ENCODE data around the gene CEP76.

The CEP76 gene

DNA sequence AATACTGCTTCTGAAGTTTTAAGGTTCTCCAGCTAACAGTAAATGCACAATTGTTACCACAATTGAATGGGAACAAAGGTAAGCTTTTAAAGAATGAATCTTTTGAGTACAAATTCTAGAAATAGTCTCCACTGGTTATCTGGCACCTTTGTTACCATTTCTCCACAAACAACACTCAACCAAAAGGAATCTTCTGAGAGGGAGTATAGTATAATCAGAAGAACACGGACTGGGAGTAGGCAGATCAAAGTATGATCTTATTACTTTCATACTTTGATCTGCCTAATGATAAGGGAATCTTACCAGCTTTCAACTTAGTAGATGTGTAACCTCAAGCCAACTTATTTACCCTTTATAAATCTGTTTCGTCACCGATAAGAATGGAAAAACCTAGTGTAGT is 1.4 kb downstream of the CEP76 start:
- no peak for DNase-seq
- in situ Hi-C loops (cut with HindIII; ENCODE audit: low pct_ligation_motif_present, low sequenced_read_pairs): no loop called here
- H3K27me3 ChIP-seq (replicated peaks): no peaks in the 10 kb centered on the region
- no peaks in the 10 kb centered on the region for H3K36me3 ChIP-seq (replicated peaks)
- TF ChIP-seq, protein P1, sequence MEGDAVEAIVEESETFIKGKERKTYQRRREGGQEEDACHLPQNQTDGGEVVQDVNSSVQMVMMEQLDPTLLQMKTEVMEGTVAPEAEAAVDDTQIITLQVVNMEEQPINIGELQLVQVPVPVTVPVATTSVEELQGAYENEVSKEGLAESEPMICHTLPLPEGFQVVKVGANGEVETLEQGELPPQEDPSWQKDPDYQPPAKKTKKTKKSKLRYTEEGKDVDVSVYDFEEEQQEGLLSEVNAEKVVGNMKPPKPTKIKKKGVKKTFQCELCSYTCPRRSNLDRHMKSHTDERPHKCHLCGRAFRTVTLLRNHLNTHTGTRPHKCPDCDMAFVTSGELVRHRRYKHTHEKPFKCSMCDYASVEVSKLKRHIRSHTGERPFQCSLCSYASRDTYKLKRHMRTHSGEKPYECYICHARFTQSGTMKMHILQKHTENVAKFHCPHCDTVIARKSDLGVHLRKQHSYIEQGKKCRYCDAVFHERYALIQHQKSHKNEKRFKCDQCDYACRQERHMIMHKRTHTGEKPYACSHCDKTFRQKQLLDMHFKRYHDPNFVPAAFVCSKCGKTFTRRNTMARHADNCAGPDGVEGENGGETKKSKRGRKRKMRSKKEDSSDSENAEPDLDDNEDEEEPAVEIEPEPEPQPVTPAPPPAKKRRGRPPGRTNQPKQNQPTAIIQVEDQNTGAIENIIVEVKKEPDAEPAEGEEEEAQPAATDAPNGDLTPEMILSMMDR (IDR thresholded peaks at IDR 0.05; ENCODE audit: low read depth, low read length, missing control alignments): no peak
- peak overlapping the region; percentile 94 for H3K4me3 ChIP-seq (ENCODE audit: low read depth, low read length)
- no peak overlapping the region for H3K27ac ChIP-seq

- H3K36me3 ChIP-seq (replicated peaks): no peaks in the 10 kb centered on the region
- H3K27ac ChIP-seq: no peak overlapping the region
- H3K4me3 ChIP-seq (ENCODE audit: low read depth, low read length): no peak overlapping the region
- TF ChIP-seq, protein P1 (IDR thresholded peaks at IDR 0.05; ENCODE audit: low read depth, low read length, missing control alignments): no peak
- no peaks in the 10 kb centered on the region for H3K27me3 ChIP-seq (replicated peaks)
- no peak for DNase-seq
- in situ Hi-C loops (cut with HindIII; ENCODE audit: low pct_ligation_motif_present, low sequenced_read_pairs): no loop called here
Observed at GRCh38 chr18:12699747-12700146, 2.8 kb downstream of the CEP76 start.

DNA sequence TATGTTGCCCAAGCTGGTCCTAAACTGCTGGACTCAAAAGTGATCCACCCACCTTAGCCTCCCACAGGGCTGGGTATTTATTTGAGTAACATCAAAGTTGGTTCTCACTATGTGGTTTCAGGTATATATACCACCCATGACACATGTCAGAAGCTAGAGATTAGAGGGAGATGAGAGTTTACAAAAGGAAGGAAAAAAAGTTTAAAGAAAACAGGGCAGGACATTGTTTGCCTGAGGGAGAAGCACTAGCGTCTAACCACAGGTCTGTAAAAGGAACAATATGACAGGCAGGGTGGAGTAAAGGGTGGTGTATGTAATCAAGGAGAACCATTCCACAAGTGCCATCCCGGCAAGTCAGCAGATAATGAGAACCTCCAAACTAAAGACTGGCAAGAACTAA is 8.5 kb downstream of the CEP76 start:
- Histone ChIP-seq H3K27me3 (replicated peaks) (no peaks in the 10 kb centered on the region), H3K4me3 (ENCODE audit: low read depth, low read length) (no peak overlapping the region), H3K27ac (no peak overlapping the region), H3K36me3 (replicated peaks) (no peaks in the 10 kb centered on the region)
- in situ Hi-C loops (cut with HindIII; ENCODE audit: low pct_ligation_motif_present, low sequenced_read_pairs): no loop called here
- DNase-seq: no peak
- TF ChIP-seq, protein P1 (IDR thresholded peaks at IDR 0.05; ENCODE audit: low read depth, low read length, missing control alignments): no peak

DNA sequence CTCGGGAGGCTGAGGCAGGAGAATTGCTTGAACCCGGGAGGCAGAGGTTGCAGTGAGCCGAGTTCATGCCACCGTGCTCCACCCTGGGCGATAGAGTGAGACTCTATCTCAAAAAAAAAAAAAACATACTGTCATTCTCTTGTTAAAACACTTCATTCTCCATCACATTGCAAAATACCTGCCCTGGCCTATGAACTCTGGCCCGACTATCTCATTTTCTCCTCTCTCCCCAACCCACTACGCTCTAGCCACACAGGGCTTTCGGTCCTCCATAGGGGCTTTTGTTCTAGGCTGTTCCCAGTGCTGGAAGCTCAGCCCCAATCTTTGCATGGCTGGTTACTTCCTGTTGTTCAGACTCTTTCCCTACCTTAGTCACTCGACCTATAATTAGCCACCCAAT is 10.3 kb downstream of the CEP76 start:
- Histone ChIP-seq H3K27ac (no peak overlapping the region), H3K36me3 (replicated peaks) (no peaks in the 10 kb centered on the region), H3K27me3 (replicated peaks) (no peaks in the 10 kb centered on the region), H3K4me3 (ENCODE audit: low read depth, low read length) (no peak overlapping the region)
- TF ChIP-seq, protein P1 (IDR thresholded peaks at IDR 0.05; ENCODE audit: low read depth, low read length, missing control alignments): no peak
- no peak for DNase-seq
- in situ Hi-C loops (cut with HindIII; ENCODE audit: low pct_ligation_motif_present, low sequenced_read_pairs): no loop called here

GRCh38 chr18:12689256-12689850 is 13.2 kb downstream of the CEP76 start:
- Histone ChIP-seq H3K27me3 (replicated peaks) (no peaks in the 10 kb centered on the region), H3K4me3 (ENCODE audit: low read depth, low read length) (no peak overlapping the region), H3K27ac (no peak overlapping the region), H3K36me3 (replicated peaks) (no peaks in the 10 kb centered on the region)
- no peak for DNase-seq
- in situ Hi-C loops (cut with HindIII; ENCODE audit: low pct_ligation_motif_present, low sequenced_read_pairs): no loop called here
- TF ChIP-seq, protein P1 (IDR thresholded peaks at IDR 0.05; ENCODE audit: low read depth, low read length, missing control alignments): no peak

- in situ Hi-C loops (cut with HindIII; ENCODE audit: low pct_ligation_motif_present, low sequenced_read_pairs): no loop called here
- H3K4me3 ChIP-seq (ENCODE audit: low read depth, low read length): no peak overlapping the region
- no peaks in the 10 kb centered on the region for H3K27me3 ChIP-seq (replicated peaks)
- H3K36me3 ChIP-seq (replicated peaks): no peaks in the 10 kb centered on the region
- DNase-seq: peak; percentile 23
- no peak overlapping the region for H3K27ac ChIP-seq
- TF ChIP-seq, protein P1 (IDR thresholded peaks at IDR 0.05; ENCODE audit: low read depth, low read length, missing control alignments): peak; percentile 44
Observed at GRCh38 chr18:12686100-12686499, 16.4 kb downstream of the CEP76 start.

Measured in brain microvascular endothelial cell (primary cell).